ENCODE measurements around the gene CACNB4.
"Not testable (repeated sequence)": the region's sequence is repeated elsewhere in the genome, so short reads cannot be mapped to it uniquely, and the experiment has no call there.

Gene CACNB4

DNA sequence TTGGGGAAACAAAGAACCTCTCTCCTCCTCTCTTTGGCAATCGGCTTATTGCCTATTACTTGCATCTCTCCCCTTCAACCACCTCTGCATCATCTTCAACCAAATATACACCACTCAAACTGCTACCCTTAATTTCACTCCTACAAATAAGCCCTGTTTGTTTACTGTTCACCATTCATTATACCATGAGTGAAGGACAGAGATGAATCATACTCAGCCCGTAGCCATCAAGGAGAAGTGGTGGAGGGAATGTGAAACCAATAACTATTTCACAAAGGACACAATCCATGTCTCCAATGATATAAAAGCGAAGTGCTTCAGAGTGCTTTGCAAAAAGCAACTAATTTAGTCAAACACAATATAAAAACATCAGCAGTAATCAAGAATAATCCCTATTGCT, 76.8 kb downstream of the CACNB4 start:
- DNase-seq (ENCODE audit: extremely low spot score): no peak
- no peak for TF ChIP-seq FOXA1 (IDR thresholded peaks at IDR 0.05)
- no peak for TF ChIP-seq TARDBP (IDR thresholded peaks at IDR 0.05)
- TF ChIP-seq HDGF (IDR thresholded peaks at IDR 0.05; ENCODE audit: borderline replicate concordance): no peak
- TF ChIP-seq FOXK2 (IDR thresholded peaks at IDR 0.05): no peak
- TF ChIP-seq FOXM1 (IDR thresholded peaks at IDR 0.05; ENCODE audit: borderline replicate concordance): no peak
- TF ChIP-seq BHLHE40 (IDR thresholded peaks at IDR 0.05; ENCODE audit: borderline replicate concordance): no peak
- TF ChIP-seq, protein P1, sequence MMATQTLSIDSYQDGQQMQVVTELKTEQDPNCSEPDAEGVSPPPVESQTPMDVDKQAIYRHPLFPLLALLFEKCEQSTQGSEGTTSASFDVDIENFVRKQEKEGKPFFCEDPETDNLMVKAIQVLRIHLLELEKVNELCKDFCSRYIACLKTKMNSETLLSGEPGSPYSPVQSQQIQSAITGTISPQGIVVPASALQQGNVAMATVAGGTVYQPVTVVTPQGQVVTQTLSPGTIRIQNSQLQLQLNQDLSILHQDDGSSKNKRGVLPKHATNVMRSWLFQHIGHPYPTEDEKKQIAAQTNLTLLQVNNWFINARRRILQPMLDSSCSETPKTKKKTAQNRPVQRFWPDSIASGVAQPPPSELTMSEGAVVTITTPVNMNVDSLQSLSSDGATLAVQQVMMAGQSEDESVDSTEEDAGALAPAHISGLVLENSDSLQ (IDR thresholded peaks at IDR 0.05): no peak
- CTCF ChIA-PET: no interaction called here
- POLR2A ChIA-PET: no interaction called here

DNA sequence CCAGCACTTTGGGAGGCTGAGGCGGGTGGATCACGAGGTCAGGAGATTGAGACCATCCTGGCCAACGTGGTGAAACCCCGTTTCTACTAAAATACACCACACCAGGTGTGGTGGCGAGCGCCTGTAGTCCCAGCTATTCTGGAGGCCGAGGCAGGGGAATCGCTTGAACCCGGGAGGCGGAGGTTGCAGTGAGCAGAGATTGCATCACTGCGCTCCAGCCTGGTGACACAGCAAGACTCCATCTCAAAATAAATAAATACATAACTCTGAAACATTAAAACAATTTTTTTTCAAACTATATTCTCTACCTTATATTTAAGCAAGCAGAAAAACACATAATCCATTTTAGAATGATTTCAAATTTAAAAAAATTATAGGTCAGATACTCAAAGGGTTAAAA, 77.8 kb downstream of the CACNB4 start:
- DNase-seq (ENCODE audit: extremely low spot score); CTCF ChIA-PET; POLR2A ChIA-PET: not testable (repeated sequence)

DNA sequence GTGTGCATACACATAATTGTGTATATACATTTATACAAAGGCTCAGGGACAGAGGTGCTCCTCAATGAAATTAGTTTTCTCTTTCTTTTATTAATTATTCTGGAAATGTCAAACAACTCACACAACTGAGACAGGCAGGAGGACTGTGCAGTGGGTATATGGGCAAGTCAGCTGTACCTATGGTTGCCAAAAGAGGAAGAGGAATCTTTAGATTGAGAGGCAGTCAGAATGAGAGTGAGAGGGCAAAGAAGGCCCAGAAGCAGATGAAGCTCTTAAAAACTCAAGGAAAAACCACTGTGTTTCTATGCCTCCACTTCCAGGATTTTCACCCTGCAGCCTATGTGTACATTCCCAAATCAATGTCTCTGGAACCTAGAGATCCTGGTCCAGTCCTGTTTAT, 79.1 kb downstream of the CACNB4 start:
- ChIA-PET POLR2A (no interaction called here), CTCF (no interaction called here)
- TF ChIP-seq NFRKB (IDR thresholded peaks at IDR 0.05) (no peak), FOXA1 (IDR thresholded peaks at IDR 0.05) (no peak), ZNF384 (IDR thresholded peaks at IDR 0.05) (no peak), LEF1 (IDR thresholded peaks at IDR 0.05; ENCODE audit: borderline replicate concordance) (no peak), FOXM1 (IDR thresholded peaks at IDR 0.05; ENCODE audit: borderline replicate concordance) (no peak), CTBP1 (IDR thresholded peaks at IDR 0.05; ENCODE audit: borderline replicate concordance) (no peak), L3MBTL2 (conservative IDR thresholded peaks at IDR 0.05) (no peak), BHLHE40 (IDR thresholded peaks at IDR 0.05; ENCODE audit: borderline replicate concordance) (no peak)
- TF ChIP-seq, protein P1 (IDR thresholded peaks at IDR 0.05): no peak
- no peak for DNase-seq (ENCODE audit: extremely low spot score)

DNA sequence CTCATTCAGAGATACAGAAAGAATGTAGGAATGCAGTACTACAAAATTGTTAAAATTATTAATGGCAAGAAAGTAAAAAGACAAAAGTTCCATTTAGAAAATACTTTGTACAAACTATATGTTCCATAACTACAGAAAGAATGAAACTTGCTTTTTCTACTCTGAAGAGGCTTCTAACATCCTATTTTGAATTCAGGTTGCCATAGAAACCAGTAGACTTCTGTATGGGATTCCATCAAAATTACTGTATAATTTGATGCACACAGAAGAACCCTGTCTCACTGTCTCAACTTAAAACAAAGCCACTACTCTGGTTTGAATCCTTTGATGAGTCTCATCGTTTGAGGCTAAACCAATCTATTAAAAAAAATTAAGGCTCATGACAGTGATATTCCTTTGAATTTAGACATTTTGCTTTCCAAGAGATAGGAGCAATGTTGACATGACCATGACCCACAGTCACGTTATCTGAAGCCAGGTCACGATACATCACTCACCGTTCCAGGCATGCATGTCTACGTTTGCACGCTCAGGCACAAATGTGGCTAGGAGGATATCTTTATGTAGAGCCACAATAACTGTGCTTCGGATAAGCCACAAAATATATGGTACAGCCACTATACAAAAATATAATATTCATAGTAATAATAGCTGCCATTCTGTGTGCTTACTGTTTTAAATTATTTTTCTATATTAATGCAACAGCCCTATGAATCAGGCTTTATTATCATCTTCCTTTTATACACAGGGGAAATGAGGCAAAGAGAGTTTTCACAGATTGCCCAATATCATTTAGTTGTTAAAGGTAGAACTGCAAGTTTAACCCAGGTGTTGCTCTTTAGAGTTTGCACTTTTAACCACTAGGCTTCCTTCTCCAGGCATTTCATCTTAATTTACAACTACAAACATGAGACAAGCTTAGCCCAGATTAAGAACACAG, 82.4 kb downstream of the CACNB4 start:
- CTCF ChIA-PET: interaction anchor here (0.6 to 2.4 kb wide), 3 partner anchors 9 to 151 kb away, joined by 3 to 7 read pairs (median 7); no protein-coding TSS in a partner anchor
- POLR2A ChIA-PET: no interaction called here
- TF ChIP-seq ELF4 (IDR thresholded peaks at IDR 0.05) (no peak), SP1 (IDR thresholded peaks at IDR 0.05) (no peak), SUZ12 (IDR thresholded peaks at IDR 0.05) (no peak), FOXM1 (IDR thresholded peaks at IDR 0.05; ENCODE audit: borderline replicate concordance) (no peak), FOXK2 (IDR thresholded peaks at IDR 0.05) (no peak), FOXA1 (IDR thresholded peaks at IDR 0.05) (no peak), LEF1 (IDR thresholded peaks at IDR 0.05; ENCODE audit: borderline replicate concordance) (no peak), L3MBTL2 (conservative IDR thresholded peaks at IDR 0.05) (no peak), CTBP1 (IDR thresholded peaks at IDR 0.05; ENCODE audit: borderline replicate concordance) (no peak), NFRKB (IDR thresholded peaks at IDR 0.05) (no peak), BHLHE40 (IDR thresholded peaks at IDR 0.05; ENCODE audit: borderline replicate concordance) (no peak)
- TF ChIP-seq, protein P1 (IDR thresholded peaks at IDR 0.05): no peak
- DNase-seq (ENCODE audit: extremely low spot score): no peak

DNA sequence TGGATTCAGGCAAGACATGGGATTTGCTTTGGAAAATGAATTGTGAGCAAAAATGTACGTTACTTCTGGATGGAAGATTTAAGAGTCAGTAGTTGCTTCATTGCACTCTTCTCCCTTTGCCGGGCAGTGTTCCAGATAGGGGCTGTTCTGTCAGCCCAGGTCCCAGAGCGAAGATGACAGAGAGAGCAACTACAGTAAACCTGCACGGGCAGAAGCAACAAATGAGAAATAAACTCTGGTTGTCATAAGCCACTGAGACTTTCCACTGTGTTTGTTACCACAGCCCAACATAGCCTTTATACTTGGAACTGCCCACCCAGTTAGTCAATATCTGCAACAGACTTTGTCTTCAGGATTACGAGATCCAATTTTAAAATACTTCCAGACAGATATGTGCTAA, 83.3 kb downstream of the CACNB4 start:
- no peak for TF ChIP-seq CTBP1 (IDR thresholded peaks at IDR 0.05; ENCODE audit: borderline replicate concordance)
- TF ChIP-seq FOXM1 (IDR thresholded peaks at IDR 0.05; ENCODE audit: borderline replicate concordance): no peak
- no peak for TF ChIP-seq ELF4 (IDR thresholded peaks at IDR 0.05)
- ChIA-PET CTCF (interaction anchor here (2.4 kb wide), 1 partner anchor 13 kb away, joined by 7 read pairs; no protein-coding TSS in a partner anchor), POLR2A (no interaction called here)
- DNase-seq (ENCODE audit: extremely low spot score): no peak

DNA sequence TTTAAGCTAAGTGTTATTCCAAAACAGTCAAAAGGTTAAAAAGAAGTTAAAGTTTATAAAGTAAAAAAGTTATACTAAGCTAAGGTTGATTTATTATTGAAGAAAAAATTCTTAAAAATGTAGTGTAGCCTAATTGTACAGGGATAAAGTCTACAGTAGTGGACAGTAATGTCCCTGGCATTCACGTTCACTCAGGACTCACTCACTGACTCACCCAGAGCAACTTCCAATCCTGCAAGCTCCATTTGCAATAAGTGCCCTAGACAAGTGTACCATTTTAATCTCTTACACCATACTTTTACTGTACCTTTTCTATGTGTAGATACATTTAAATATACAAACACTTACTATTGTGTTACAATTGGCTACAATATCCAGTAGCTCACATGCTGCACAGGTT, 86.1 kb downstream of the CACNB4 start:
- DNase-seq (ENCODE audit: extremely low spot score): no peak
- TF ChIP-seq, protein P1 (IDR thresholded peaks at IDR 0.05): no peak
- no peak for TF ChIP-seq TARDBP (IDR thresholded peaks at IDR 0.05)
- no peak for TF ChIP-seq FOXK2 (IDR thresholded peaks at IDR 0.05)
- no peak for TF ChIP-seq SP1 (IDR thresholded peaks at IDR 0.05)
- TF ChIP-seq ELF4 (IDR thresholded peaks at IDR 0.05): no peak
- TF ChIP-seq LEF1 (IDR thresholded peaks at IDR 0.05; ENCODE audit: borderline replicate concordance): no peak
- TF ChIP-seq FOXM1 (IDR thresholded peaks at IDR 0.05; ENCODE audit: borderline replicate concordance): no peak
- no peak for TF ChIP-seq CTBP1 (IDR thresholded peaks at IDR 0.05; ENCODE audit: borderline replicate concordance)
- no peak for TF ChIP-seq NFRKB (IDR thresholded peaks at IDR 0.05)
- TF ChIP-seq HDGF (IDR thresholded peaks at IDR 0.05; ENCODE audit: borderline replicate concordance): no peak
- TF ChIP-seq ZNF384 (IDR thresholded peaks at IDR 0.05): no peak
- TF ChIP-seq ARNT (IDR thresholded peaks at IDR 0.05): no peak
- TF ChIP-seq FOXA1 (IDR thresholded peaks at IDR 0.05): no peak
- TF ChIP-seq L3MBTL2 (conservative IDR thresholded peaks at IDR 0.05): no peak
- no peak for TF ChIP-seq SUZ12 (IDR thresholded peaks at IDR 0.05)
- no peak for TF ChIP-seq BHLHE40 (IDR thresholded peaks at IDR 0.05; ENCODE audit: borderline replicate concordance)
- POLR2A ChIA-PET: no interaction called here
- CTCF ChIA-PET: interaction anchor here (1.1 kb wide), 1 partner anchor 14 kb away, joined by 3 read pairs; no protein-coding TSS in a partner anchor

Data from HEK293T (cell line).